H1 (cell line): ENCODE measurements around the gene RSPH6A. TPM values are rescaled to one million over a fixed set of nuclear protein-coding genes. Genes with fewer than 3 reads are reported as not detected.
A peak's percentile ranks its signal among the peaks of the same experiment; 100 is the strongest.

Experiments used
- CTCF ChIA-PET: fragments of 300-600 bp; sonication (Branson Sonifier 250); formaldehyde crosslinking; loops from one replicate; lab custom pipeline; 2021; ENCODE audit not compliant: partially characterized antibody; lab: Charles Lee
- POLR2A ChIA-PET: fragments of 300-600 bp; sonication (Branson Sonifier 250); formaldehyde crosslinking; loops from one replicate; lab custom pipeline; 2021; ENCODE audit warnings: inconsistent platforms; ENCODE audit not compliant: partially characterized antibody; lab: Charles Lee
- DNase-seq, 2 experiments: peaks; one replicate each; pipeline versions ENCODE4 v3.0.0 to v3.0.0-alpha.2; 2010 to 2022; ENCODE audit warnings: low spot score in 2 of 2, low read depth in 1 of 2, mixed read lengths in 1 of 2
- FAIRE-seq: peaks from 2 replicates; lab custom pipeline; 2011; peaks lifted over from hg19 to GRCh38; lab: Jason Lieb, UNC
- H2AFZ ChIP-seq: 2 replicates; pipeline ENCODE4 v1.8.1; 2012; ENCODE audit warnings: low read length, inconsistent platforms
- H2AK5ac ChIP-seq: 2 replicates; pipeline ENCODE4 v1.6.1; 2013; ENCODE audit warnings: low read depth, low read length
- H2BK120ac ChIP-seq: replicated peaks from 2 replicates; pipeline ENCODE3; 2013; ENCODE audit warnings: low read depth, low read length, inconsistent platforms
- H2BK12ac ChIP-seq: 2 replicates; pipeline ENCODE4 v1.6.1; 2013; ENCODE audit warnings: low read depth, low read length
- H2BK15ac ChIP-seq: 2 replicates; pipeline ENCODE4 v1.6.1; 2013; ENCODE audit warnings: low read length
- H2BK20ac ChIP-seq: 2 replicates; pipeline ENCODE4 v1.6.1; 2013; ENCODE audit warnings: low read length
- H2BK5ac ChIP-seq: 2 replicates; pipeline ENCODE4 v1.6.1; 2013; ENCODE audit warnings: low read depth, low read length
- H3K14ac ChIP-seq: 2 replicates; pipeline ENCODE4 v1.6.1; 2013; ENCODE audit warnings: inconsistent platforms; ENCODE audit not compliant: insufficient read length
- H3K18ac ChIP-seq: 2 replicates; pipeline ENCODE4 v1.6.1; 2013; ENCODE audit warnings: low read length; ENCODE audit errors: extremely low read depth
- H3K23ac ChIP-seq: 2 replicates; pipeline ENCODE4 v1.6.1; 2013; ENCODE audit warnings: inconsistent platforms; ENCODE audit not compliant: insufficient read length
- H3K23me2 ChIP-seq: 2 replicates; pipeline ENCODE4 v1.6.1; 2013; ENCODE audit warnings: low read depth, low read length
- H3K27ac ChIP-seq: 2 replicates; pipeline ENCODE4 v1.6.1; 2011; ENCODE audit warnings: low read depth, low read length, inconsistent platforms
- H3K27me3 ChIP-seq, 4 experiments: replicated peaks in 1 of 4; 1 replicate in 1 of 4; 2 replicates in 3 of 4; pipeline versions ENCODE4 v1.6.1 to v1.8.1; 2011 to 2013; ENCODE audit warnings: low read length in 3 of 4, mild to moderate bottlenecking in 3 of 4, inconsistent platforms in 2 of 4, mixed read lengths in 2 of 4, moderate library complexity in 1 of 4; ENCODE audit not compliant: control insufficient read depth in 3 of 4, insufficient read depth in 3 of 4; ENCODE audit errors: extremely low read depth in 1 of 4
- H3K36me3 ChIP-seq, 4 experiments: 2 replicates each; pipeline versions ENCODE4 v1.6.1 to v1.8.1; 2011 to 2013; ENCODE audit warnings: mild to moderate bottlenecking in 4 of 4, low read length in 3 of 4, moderate library complexity in 2 of 4, control low read depth in 1 of 4, inconsistent platforms in 1 of 4; ENCODE audit not compliant: insufficient read depth in 4 of 4, control insufficient read depth in 2 of 4
- H3K4ac ChIP-seq: replicated peaks from 2 replicates; pipeline ENCODE3; 2013; ENCODE audit warnings: low read length, low read depth, mixed read lengths, inconsistent platforms; ENCODE audit not compliant: insufficient read length
- H3K4me1 ChIP-seq, 4 experiments: replicated peaks in 1 of 4; 1 replicate in 1 of 4; 2 replicates in 3 of 4; pipeline versions ENCODE4 v1.6.1 to v1.8.1; 2011 to 2013; ENCODE audit warnings: low read length in 3 of 4, inconsistent platforms in 2 of 4, mixed read lengths in 1 of 4; ENCODE audit not compliant: insufficient read depth in 4 of 4, control insufficient read depth in 3 of 4
- H3K4me2 ChIP-seq, 2 experiments: 2 replicates each; pipeline versions ENCODE4 v1.6.1 to v1.8.1; 2011 to 2013; ENCODE audit warnings: low read depth in 2 of 2, low read length in 2 of 2, control low read depth in 1 of 2, inconsistent platforms in 1 of 2, mild to moderate bottlenecking in 1 of 2; ENCODE audit not compliant: insufficient read depth in 1 of 2
- H3K4me3 ChIP-seq, 4 experiments: fragments of 200-600, 300-600 bp in 1 of 4; sonication (generic), shearing (Covaris generic), sonication (Bioruptor Twin) in 1 of 4; 2 replicates each; pipeline versions ENCODE4 v1.5.1 to v1.8.1; 2011 to 2016; ENCODE audit warnings: low read length in 4 of 4, low read depth in 3 of 4, control low read depth in 2 of 4, inconsistent platforms in 2 of 4, mild to moderate bottlenecking in 2 of 4, mixed read lengths in 1 of 4, moderate library complexity in 1 of 4; ENCODE audit not compliant: insufficient read depth in 2 of 4; ENCODE audit errors: extremely low read depth in 1 of 4
- H3K56ac ChIP-seq: replicated peaks from 2 replicates; pipeline ENCODE3; 2013; ENCODE audit warnings: low read depth, mild to moderate bottlenecking, mixed read lengths, low read length, inconsistent platforms; ENCODE audit not compliant: insufficient read length
- H3K79me1 ChIP-seq: 2 replicates; pipeline ENCODE4 v1.6.1; 2013; ENCODE audit warnings: low read depth, low read length, control low read depth
- H3K79me2 ChIP-seq, 2 experiments: 2 replicates each; pipeline versions ENCODE4 v1.6.1 to v1.8.1; 2012 to 2013; ENCODE audit warnings: low read length in 2 of 2, mild to moderate bottlenecking in 2 of 2, inconsistent platforms in 1 of 2; ENCODE audit not compliant: insufficient read depth in 2 of 2, control insufficient read depth in 1 of 2
- H3K9ac ChIP-seq, 4 experiments: replicated peaks in 1 of 4; 1 replicate in 1 of 4; 2 replicates in 3 of 4; pipeline versions ENCODE4 v1.6.1 to v1.8.1; 2011 to 2013; ENCODE audit warnings: low read depth in 3 of 4, low read length in 3 of 4, control low read depth in 2 of 4, mild to moderate bottlenecking in 2 of 4, moderate library complexity in 2 of 4, inconsistent platforms in 1 of 4; ENCODE audit errors: extremely low read depth in 1 of 4
- H3K9me3 ChIP-seq, 2 experiments: 2 replicates each; pipeline versions ENCODE4 v1.6.1 to v1.8.1; 2012 to 2013; ENCODE audit warnings: mild to moderate bottlenecking in 2 of 2, moderate library complexity in 2 of 2, control low read depth in 1 of 2, inconsistent platforms in 1 of 2, low read depth in 1 of 2, low read length in 1 of 2, mixed read lengths in 1 of 2; ENCODE audit not compliant: insufficient read depth in 2 of 2
- H4K20me1 ChIP-seq, 2 experiments: replicated peaks in 1 of 2; 2 replicates each; pipeline versions ENCODE3 to v1.8.1; 2011 to 2013; ENCODE audit warnings: inconsistent platforms in 2 of 2, low read length in 2 of 2, mild to moderate bottlenecking in 1 of 2; ENCODE audit not compliant: insufficient read depth in 2 of 2, control insufficient read depth in 1 of 2
- H4K5ac ChIP-seq: 2 replicates; pipeline ENCODE4 v1.6.1; 2013; ENCODE audit warnings: low read length, low read depth, mixed read lengths, inconsistent platforms; ENCODE audit not compliant: insufficient read length
- H4K8ac ChIP-seq: 2 replicates; pipeline ENCODE4 v1.8.0; 2013; ENCODE audit warnings: mild to moderate bottlenecking, moderate library complexity, low read length, inconsistent platforms; ENCODE audit not compliant: insufficient read depth; ENCODE audit errors: extremely low read depth
- H4K91ac ChIP-seq: replicated peaks from 2 replicates; pipeline ENCODE3; 2013; ENCODE audit warnings: low read length, mixed read lengths, inconsistent platforms; ENCODE audit not compliant: insufficient read length
- POLR2AphosphoS5 ChIP-seq: IDR thresholded peaks from 2 replicates; pipeline ENCODE4 v1.6.1; 2011; ENCODE audit warnings: low read depth, low read length
- RXRA ChIP-seq: IDR thresholded peaks from 2 replicates; pipeline ENCODE4 v1.6.1; 2011; ENCODE audit warnings: low read depth, mild to moderate bottlenecking, low read length, moderate library complexity; ENCODE audit not compliant: insufficient read depth
- WGBS, 2 experiments: shearing (Covaris generic) in 1 of 2; methylation state at CpG; one replicate each; pipeline versions ENCODE4 v1.1.6 to v1.1.7; 2013 to 2015; ENCODE audit warnings: low lambda C conversion rate in 2 of 2, mixed read lengths in 2 of 2, inconsistent platforms in 1 of 2, low coverage in 1 of 2, missing lambda C conversion rate in 1 of 2; ENCODE audit not compliant: insufficient replicate concordance in 2 of 2, insufficient coverage in 1 of 2, insufficient read length in 1 of 2; ENCODE audit errors: extremely low coverage in 1 of 2, missing lambda C conversion rate in 1 of 2; 5-methylcytosine and 5-hydroxymethylcytosine counted together
- polyA plus RNA-seq, 7 experiments: library from polyadenylated mRNA; depleted of rRNA in 3 of 7; stranded (reverse) in 5 of 7; unstranded in 2 of 7; fragments of >200 nt in 5 of 7; fragments of 200-250 nt in 2 of 7; gene quantifications; 1 replicate in 5 of 7; 2 replicates in 1 of 7; 4 replicates in 1 of 7; pipeline versions ENCODE4 v1.2.1 to v1.2.3, GENCODE V29; 2011 to 2013; ENCODE audit warnings: missing spikeins in 2 of 7, mixed read lengths in 2 of 7
- total RNA-seq: library from RNA; stranded (reverse); fragmentation: NEBNext Ultra II Directional; extraction: Animal tissue kit (Norgen Biotek cat#: 25700); gene quantifications from 2 replicates; pipeline ENCODE4 v1.2.1, GENCODE V29; 2021

Gene RSPH6A
- total and polyA plus RNA-seq, 2 of the 8 experiments (the other 6 are each of a cell fraction or from before 2014, with no cell fraction given): 0.05 to 0.19 TPM

DNA sequence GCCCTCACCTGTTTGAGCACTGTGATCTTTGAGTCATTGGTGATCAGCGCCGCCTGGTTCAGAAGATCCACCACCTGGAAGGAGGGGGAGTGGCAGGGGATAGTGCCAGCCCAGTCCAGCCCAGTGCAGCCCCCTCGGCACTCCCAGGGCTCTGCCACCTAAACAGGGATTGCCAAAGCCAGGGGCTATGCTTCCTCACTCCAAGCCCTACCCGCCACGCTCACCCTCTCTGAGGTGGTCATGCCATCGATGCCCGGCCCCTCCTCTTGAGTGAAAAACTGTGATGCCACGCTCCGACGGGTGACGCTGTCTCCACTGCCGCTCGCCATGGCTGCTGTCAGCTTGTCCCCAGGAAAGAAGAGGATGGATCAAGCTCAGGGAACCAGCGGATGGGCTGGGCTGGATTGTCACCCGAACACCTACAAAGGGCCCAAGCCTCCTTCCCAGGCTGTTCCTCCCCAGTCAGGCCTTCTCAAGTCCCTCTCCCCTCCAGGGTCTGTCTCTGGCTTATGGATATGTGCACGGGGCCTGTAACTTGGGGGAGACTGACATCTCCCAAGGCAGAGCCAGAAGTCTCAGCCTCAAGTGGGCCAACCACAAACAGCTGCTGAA is 39.2 kb upstream of the RSPH6A start:
- Histone ChIP-seq H4K5ac (no peak overlapping the region), H4K20me1 (peaks cover 6 to 15% of the 10 kb centered on the region in 2 experiments), H3K56ac (no peak overlapping the region), H2BK15ac (no peak overlapping the region), H2BK120ac (no peak overlapping the region), H2BK12ac (no peak overlapping the region), H4K8ac (peak overlapping the region; percentile 18; the same call in 1 of the 2 replicates), H3K4ac (no peak overlapping the region), H3K4me1 (no peaks in the 10 kb centered on the region), H4K91ac (no peak overlapping the region), H2AK5ac (no peak overlapping the region), H3K9ac (no peak overlapping the region), H3K23me2 (no peaks in the 10 kb centered on the region), H3K4me3 (no peak overlapping the region), H2BK5ac (no peak overlapping the region), H3K36me3 (peaks cover 23 to 52% (median 38%) of the 10 kb centered on the region in 4 experiments), H2BK20ac (no peak overlapping the region), H3K18ac (no peak overlapping the region), H3K9me3 (no peaks in the 10 kb centered on the region), H3K27ac (no peak overlapping the region), H2AFZ (no peak overlapping the region), H3K4me2 (no peak overlapping the region), H3K27me3 (no peaks in the 10 kb centered on the region), H3K14ac (no peak overlapping the region), H3K79me2 (peaks cover 0 to 32% of the 10 kb centered on the region in 2 experiments; a peak in 2 of 4 replicates), H3K79me1 (0 out of 2 replicates have a peak, but pooled peaks cover 4% of the 10 kb centered on the region), H3K23ac (no peak overlapping the region)
- CTCF ChIA-PET: interaction anchor here (1.0 to 2.6 kb wide), 2 partner anchors 9 to 37 kb away, joined by 3 to 13 read pairs; partner anchors contain the start of gene SYMPK
- WGBS, 2 experiments: 93% methylated on average over 15 of the region's 16 CpGs; no CpG with 5 or more reads in 1 of the 2 experiments
- DNase-seq: no peak
- POLR2A ChIA-PET: interaction anchor here (0.7 to 3.8 kb wide), 6 partner anchors 9 to 168 kb away, joined by 3 to 19 read pairs (median 6); partner anchors contain the start of genes FOXA3, PGLYRP1 and SYMPK
- TF ChIP-seq POLR2AphosphoS5: 0 out of 2 replicates have a peak, but pooled peaks have one; percentile 15
- TF ChIP-seq RXRA: no peak
- no peak for FAIRE-seq
